ENCODE results near the gene CASP10.

The CASP10 gene

DNA sequence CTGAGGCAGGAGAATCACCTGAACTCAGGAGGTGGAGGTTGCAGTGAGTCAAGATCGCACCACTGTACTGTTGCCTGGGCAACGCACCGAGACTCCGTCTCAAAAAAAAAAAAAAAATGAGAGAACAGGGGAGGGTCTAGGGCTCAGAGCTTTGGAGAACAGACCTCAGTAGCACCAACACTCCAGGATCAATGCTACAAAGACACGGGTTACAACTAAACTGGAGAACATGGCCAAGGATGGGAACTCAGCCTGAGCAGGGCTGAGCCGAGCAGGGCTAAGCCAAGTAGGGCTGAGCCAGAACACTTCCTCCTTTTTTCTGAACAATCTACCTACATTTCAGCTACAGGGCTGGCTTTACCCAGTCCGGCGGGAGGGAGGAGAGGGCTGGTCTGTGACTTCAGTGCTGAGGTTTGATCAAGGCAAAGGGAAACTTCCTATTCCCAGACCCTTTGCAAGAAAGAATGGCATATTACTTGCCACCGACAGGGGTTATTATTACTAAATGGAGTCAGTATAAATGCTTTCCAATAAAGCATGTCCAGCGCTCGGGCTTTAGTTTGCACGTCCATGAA, 74.5 kb downstream of the CASP10 start:
- no peak for DNase-seq (ENCODE audit: extremely low read depth in 1 of 2, low read depth in 1 of 2)

DNA sequence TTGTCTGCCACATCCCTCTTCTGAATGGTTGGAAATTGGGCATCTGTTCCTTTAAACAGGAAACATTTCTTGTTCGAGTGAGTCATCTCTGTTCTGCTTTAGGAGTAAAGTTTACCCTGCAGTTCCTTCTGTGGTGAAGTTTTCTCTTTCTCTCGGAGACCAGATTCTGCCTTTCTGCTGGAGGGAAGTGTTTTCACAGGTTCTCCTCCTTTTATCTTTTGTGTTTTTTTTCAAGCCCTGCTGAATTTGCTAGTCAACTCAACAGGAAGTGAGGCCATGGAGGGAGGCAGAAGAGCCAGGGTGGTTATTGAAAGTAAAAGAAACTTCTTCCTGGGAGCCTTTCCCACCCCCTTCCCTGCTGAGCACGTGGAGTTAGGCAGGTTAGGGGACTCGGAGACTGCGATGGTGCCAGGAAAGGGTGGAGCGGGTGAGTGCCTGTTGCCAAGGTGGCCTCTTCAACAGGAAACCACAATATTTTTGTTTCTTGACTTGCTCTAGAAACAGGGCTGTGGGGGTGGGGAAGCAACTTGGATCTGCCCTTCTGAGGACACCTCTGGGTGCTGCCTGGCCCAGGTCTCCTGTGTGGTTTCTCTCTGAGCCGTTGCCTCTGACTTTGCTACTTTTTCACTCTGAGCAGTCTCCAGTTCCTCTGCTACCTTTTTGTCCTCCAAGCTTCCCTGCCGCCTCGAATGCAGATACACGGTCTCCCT, 75.2 kb downstream of the CASP10 start:
- DNase-seq (ENCODE audit: extremely low read depth in 1 of 2, low read depth in 1 of 2), result peak; percentile 74 to 95

DNA sequence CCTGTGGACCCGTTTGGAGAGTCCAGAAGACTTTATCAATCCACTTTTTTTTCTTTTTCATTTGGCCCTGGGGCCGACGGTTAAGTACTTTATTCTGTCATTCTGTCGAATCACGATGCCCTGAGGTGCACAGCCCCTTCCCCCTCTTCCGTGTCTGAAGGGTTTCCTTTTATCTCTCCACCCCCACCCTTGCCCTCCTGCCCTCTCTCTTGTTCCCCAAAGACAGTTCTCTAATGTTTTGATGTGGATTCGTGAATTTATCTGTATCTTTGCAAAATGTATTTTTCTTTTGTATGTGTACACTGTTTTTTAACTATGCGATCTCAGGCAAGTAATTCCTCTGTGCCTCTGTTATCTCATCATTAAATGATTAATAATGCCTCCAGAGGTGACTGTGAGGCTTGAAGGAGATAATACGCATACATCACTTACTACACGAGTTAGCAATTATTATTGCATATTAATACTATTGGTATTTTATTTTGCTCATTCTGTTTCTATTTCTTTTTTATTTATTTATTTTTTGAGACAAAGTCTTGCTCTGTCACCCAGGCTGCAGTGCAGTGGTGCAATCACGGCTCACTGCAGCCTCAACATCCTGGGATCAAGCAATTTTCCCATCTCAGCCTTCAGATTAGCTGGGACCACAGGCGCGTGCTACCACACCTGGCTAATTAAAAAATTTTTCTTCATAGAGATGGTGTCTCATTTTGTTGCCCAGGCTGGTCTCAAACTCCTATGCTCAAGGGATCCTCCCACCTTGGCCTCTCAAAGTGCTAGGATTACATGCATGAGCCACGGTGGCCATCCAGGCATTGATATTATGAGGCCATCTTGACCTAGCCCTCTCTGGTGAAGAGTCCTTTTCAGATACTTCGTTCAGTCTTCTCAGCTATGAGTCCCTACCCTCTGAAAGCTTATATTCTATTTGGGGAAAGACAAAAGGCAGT, 76.0 kb downstream of the CASP10 start:
- peak in 1 of 2 donors; percentile 16 for DNase-seq (ENCODE audit: extremely low read depth in 1 of 2, low read depth in 1 of 2)

DNA sequence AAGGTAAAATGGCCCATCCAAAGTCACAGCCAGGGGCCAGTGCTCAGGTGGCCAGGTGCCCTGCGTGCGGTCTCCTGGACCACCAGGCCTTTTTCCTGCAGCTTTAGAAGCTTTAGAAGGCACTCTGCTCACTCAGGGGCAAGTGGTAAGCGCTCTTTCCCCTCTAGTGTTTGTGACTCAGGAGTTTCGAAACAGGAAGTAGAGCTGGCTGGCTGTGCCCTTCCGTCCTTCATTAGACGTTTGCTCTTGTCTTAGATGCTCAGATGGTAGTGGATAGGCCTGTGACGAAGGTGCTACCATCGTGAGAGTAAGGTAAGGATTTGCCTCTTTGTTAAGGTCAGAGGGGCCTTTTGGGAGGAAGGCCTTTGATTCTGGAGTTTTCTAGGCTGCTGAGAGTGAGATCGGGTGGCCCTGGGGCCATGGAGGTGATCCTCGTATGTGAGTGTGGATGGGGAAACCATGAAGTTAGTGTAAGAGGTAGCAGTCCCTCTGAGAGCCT, 77.4 kb downstream of the CASP10 start, which contains the start of gene CASP8:
TSS of gene CASP8 (plus strand) at position 235 of the 499 bp plus-strand sequence. CDS start 5,951 bp downstream, outside the sequence.
- peak; percentile 27 to 39 for DNase-seq (ENCODE audit: extremely low read depth in 1 of 2, low read depth in 1 of 2)

DNA sequence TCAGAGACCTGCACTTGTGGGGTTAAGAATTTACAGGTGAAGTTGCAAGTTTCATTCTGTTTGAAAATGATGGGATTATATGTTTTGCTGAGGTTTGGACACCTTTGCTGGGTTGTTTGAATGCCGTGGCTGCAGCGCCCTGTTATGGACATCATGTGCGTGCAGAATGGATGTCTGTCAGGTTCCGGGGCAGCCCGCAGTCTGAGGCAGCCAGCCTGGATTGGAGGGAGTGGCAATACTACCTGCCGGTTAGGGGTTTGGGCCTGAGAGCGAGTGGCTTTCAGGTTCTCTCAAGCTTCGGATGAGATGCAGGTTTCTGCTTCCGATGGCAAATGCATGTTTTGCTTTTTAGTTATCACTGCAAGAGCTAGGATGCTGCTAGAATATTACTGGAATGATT, 78.5 kb downstream of the CASP10 start:
- peak in 1 of 2 donors; percentile 44 for DNase-seq (ENCODE audit: extremely low read depth in 1 of 2, low read depth in 1 of 2)

DNA sequence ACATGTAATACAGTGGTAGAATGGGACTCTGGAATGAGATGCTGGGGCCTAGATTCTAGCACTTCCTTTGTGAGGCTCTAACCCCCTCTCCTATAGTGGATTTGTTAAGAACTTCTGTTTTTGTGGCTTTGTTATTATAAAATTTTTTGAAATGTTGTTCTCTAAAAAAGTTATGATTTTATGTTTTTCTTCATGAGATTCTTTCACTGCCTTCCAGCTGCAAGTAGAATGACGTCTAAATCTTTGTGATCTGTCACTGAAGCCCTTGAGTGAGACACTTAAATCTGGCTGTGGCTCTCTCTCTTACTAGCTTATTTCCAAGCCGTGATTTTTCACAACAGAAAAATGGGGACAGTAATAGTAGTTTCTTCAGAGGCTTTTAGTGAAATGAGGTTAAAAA, 79.0 kb downstream of the CASP10 start:
- no peak for DNase-seq (ENCODE audit: extremely low read depth in 1 of 2, low read depth in 1 of 2)

DNA sequence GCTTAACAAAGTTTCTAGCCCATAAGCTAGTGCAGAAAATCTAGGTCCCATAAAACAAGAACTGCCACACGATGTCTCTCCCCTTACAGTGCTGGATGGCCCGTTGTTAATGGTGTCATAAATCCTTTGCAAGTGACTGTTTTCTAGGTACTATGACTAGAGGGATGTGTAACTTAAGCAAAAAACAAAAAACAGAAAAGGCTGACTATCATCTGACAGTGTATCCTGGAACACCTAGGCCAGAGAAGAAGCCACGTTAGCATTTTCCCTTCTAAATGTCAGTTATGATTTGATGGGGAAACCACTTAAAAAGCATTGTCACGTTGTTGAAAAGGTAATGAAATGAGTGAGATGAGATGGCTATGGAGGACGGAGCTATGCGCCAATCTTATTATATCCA, 79.8 kb downstream of the CASP10 start:
- DNase-seq (ENCODE audit: extremely low read depth in 1 of 2, low read depth in 1 of 2), result no peak

DNA sequence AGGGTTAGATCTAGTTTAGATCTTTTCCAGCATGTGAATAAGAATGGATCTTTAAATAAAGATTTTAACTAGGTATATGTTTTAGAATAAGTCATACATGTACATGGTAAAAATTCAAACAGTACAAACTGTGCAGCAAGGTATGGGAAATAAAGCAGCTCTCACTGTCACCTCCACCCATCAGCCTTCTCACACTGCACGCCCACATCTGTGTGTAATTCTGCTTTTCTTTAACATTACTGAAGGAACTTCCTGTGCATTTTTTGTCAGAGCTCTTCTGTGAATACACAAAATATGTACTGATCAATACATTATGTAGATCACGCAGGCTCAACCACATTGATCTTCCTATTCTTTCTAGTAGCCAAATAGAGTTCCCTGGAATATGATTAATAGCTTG, 80.8 kb downstream of the CASP10 start:
- DNase-seq (ENCODE audit: extremely low read depth in 1 of 2, low read depth in 1 of 2), result no peak

DNA sequence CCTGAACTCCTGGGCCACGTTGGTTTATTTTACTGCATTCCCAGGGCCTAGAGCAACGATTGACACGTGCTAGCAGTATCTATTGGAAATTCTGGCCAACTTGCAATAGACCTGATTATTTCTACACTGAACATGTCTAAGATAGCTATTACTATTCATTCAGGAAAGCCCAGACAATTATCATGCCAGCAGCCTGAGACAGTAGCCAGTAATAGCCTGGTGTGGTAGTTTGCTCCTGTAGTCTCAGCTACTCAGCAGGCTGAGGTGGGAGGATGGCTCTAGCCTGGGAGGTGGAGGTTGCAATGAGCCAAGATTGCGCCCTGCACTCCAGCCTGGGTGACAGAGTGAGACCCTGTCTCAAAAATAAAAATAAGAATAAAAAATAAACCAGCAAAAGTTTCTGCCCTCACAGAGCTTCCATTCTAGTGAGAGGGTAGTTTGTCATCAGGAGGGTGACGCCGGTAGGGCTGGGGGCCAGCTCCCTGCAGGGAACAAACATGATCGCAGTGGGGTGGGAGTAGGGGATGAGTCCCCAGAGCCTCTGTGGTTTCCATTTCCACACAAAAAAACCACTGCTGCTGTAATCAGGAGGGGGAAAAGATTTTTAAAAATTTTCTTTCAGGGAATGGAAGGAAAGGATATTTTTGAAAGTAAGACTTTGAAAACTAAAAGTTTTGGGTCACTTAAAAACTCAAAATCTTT, 81.7 kb downstream of the CASP10 start:
- no peak for DNase-seq (ENCODE audit: extremely low read depth in 1 of 2, low read depth in 1 of 2)

DNA sequence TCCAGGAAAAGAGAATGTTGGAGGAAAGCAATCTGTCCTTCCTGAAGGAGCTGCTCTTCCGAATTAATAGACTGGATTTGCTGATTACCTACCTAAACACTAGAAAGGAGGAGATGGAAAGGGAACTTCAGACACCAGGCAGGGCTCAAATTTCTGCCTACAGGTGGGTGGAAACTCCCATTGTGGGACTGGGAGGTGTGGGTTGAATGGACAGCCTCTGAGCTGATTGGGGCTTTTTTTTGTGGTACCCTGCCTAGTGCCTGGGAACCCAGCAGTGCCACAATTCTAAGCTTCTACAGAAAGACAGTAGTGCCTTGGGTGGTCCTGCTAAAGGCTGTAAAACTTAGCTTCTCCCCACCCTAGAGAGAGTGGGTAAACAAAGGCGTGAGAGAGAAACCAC, 83.7 kb downstream of the CASP10 start:
- DNase-seq (ENCODE audit: extremely low read depth in 1 of 2, low read depth in 1 of 2), result no peak

DNA sequence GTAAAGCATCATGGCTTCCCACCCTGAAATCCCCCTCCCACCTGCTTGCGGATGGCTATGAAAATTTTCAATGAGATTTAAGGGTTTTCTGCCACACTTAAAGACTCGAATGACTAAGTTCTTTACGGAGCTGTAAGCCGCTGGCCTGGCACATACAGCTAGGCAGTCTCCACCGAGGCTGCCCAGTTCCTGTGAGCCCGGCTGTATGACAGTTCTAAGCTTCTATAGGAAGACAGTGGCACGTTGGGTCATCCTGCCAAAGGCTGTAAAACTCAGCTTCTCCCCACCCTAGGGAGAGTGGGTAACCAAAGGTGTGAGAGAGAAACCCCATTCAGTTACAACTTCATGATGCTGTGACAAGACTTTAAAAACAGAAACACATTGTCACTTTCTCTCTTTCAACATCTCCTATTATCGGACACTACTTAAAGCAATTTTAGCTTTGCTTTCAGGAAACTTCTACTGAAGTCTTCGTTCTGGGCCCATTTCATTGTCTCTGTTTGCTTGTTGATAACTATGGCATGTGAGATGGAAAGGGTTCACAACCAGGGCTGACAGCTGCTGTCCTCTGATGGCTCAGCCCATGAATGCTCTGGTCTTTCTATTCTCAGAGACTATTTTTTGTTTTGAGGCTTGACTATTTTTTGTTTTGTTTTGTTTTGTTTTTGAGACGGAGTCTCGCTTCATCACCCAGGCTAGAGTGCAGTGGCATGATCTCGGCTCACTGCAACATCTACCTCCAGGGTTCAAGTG, 84.5 kb downstream of the CASP10 start:
- no peak for DNase-seq (ENCODE audit: extremely low read depth in 1 of 2, low read depth in 1 of 2)

DNA sequence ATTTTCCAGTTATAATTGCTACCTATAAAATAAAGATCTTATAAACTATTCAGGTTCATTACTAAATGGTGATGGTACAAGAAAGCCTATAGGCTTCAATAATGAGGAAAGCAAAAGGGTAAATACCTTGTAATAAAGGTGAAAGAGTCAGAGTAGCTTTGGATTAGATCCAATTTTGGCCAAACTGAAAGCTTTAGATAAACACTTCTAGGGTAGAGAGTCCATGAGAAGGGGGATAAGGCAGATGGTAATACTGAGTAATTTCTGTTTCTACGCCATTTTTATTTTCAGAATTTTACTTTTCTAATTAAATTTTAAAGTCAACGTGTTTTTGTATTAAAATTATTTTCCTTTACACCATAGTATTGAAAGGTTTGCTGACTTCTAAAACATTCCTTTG, 86.8 kb downstream of the CASP10 start:
- no peak for DNase-seq (ENCODE audit: extremely low read depth in 1 of 2, low read depth in 1 of 2)

DNA sequence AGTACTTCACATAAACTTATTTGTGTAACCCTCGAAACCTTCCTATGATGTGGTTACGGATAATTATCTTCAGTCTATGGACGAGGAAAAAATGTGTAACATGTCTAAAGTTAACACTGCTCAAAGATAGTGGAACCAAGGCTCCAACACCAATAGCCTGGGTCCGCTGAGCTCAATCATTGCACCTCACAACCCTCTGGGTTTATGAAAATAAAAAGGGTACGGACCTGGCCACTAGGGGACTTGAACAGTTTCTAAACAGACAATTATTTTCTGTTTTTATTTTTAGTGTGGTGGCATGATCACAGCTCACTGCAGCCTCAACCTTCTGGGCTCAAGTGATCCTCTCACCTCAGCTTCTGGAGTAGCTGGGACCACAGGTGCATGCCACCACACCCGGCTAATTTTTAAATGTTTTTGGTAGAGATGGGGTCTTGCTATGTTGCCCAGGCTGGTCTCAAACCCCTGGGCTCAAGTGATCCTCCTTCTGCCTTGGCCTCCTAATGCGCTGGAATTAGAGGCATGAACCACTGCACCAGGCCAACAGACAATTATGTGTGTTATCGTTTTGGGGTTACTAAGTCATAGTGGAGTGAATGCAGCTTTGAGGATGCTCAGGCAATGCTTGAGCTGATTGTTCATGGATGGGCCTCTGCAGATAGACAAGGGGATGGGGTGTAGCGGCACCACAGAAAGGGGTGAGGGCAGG, 87.5 kb downstream of the CASP10 start:
- no peak for DNase-seq (ENCODE audit: extremely low read depth in 1 of 2, low read depth in 1 of 2)

DNA sequence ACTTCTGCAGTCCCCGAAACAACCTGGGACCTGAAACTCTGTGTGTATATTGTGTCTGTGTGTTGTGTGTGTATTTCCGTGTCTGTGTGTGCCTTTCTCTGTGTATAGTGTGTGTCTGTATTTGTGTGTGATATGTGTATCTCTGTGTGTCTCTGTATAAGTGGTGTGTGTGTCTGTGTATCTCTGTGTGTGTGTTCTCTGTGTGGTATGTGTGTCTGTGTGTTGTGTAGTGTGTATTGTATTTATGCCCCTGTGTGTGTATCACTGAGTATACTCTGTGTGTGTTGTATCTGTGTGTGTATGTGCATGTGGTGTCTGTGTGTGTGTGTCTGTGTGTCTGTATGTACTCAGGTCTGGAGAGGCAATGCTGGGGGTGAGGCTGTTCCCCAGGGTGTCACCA, 89.0 kb downstream of the CASP10 start:
- no peak for DNase-seq (ENCODE audit: extremely low read depth in 1 of 2, low read depth in 1 of 2)

DNA sequence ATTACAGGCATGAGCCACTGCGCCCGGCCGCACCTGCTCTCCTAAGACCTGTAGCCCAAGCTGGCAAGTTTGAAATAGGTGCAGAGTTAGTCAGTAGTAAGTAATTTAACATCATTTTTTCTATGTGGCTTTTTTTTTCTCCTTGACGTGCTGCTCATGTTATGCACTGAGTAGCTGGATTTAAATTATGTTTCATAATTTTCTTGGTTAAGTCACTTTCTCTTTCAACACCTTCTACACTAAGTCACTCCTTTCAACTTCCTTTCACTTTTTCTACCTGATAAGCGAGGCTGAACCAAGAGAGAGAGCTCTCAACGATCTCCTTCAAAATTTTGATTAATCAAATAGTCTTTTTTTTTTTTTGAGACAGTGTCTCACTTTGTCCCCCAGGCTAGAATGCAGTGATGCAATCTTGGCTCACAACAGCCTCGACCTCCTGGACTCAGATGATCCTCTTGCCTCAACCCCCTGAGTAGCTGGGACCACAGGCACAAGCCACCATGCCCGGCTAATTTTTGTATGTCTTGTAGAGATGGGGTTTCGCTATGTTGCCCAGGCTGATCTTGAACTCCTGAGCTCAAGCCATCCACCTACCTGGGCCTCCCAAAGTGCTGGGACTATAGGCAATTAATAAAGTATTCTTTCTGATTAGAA, 90.5 kb downstream of the CASP10 start:
- DNase-seq (ENCODE audit: extremely low read depth in 1 of 2, low read depth in 1 of 2), result no peak

DNA sequence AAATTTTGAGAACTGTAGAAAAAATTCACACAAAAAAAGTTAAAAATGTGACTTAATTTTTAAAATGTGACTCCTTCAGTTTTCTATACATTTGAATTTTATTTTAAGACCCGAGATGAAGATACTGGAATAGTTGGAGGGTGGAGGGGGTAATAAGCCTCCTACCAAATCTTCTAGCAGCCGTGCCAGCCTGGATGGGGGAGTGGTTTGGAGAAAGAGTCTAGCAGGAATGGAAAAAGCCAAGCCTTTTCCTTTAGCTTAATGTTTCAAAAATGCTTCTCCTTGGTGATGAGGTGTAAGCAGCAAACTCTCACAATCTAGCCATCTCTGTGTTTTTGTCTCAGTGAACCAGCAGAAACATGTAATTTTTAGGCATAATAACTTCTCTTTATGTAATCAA, 92.1 kb downstream of the CASP10 start:
- DNase-seq (ENCODE audit: extremely low read depth in 1 of 2, low read depth in 1 of 2), result no peak

DNA sequence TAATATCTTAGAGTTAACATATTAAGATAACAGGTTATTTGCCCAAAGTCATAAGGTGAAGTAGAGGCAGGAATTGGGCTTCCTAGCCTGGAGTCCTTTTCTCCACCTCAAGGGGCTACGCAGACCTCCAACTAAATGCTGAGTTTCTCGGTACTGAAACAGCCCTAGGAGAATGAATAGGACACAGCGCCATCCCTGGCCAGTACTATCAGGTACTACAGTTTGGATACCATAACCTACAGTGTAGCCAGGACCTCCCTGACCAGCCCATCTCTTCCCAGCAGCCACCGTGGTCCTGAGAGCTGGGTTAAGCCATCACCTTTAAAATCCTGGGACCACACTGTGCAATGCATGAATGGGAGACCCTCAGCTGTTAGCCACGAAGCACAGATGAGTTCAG, 93.0 kb downstream of the CASP10 start:
- no peak for DNase-seq (ENCODE audit: extremely low read depth in 1 of 2, low read depth in 1 of 2)

DNA sequence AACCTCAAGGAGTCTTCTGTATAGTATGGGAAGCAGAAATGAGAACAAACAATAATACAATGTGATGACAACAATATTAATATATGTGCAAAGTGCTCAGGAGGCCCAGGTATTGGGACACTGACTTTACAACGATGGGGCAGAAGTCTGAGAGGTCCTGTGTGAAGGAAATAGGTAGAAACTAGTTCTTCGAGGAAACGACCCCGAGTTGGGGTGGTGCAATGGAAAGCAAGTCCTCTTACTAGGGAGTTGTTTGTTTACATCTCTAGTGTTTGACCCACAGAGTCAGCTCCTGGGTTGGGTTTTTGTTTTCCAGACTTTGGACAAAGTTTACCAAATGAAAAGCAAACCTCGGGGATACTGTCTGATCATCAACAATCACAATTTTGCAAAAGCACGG, 93.6 kb downstream of the CASP10 start:
- DNase-seq (ENCODE audit: extremely low read depth in 1 of 2, low read depth in 1 of 2), result no peak

Measured in stimulated activated CD8-positive, alpha-beta memory T cell treated with anti-CD3 and anti-CD28 coated beads, Interleukin-7, amount 100 ng/mL, for 48 hours (primary cell).